GM18870 (cell line): ENCODE results near the gene CACNA2D4.

Experiments
- ATAC-seq: cut with Tn5 transposase; IDR thresholded peaks from one replicate; pipeline ENCODE4 v1.9.1; 2021; ENCODE audit warnings: moderate library complexity; ENCODE audit not compliant: unreplicated experiment

Gene CACNA2D4

GRCh38 chr12:1793426-1794210 is 124.8 kb downstream of the CACNA2D4 start:
- ATAC-seq: no peak

- ATAC-seq: no peak
Measured at GRCh38 chr12:1792406-1792805, 126.0 kb downstream of the CACNA2D4 start.

- ATAC-seq: no peak
Measured at GRCh38 chr12:1791104-1791841, 127.2 kb downstream of the CACNA2D4 start.

- ATAC-seq: no peak
Measured at GRCh38 chr12:1790444-1790843, 128.0 kb downstream of the CACNA2D4 start.

- ATAC-seq: no peak
Measured at GRCh38 chr12:1787714-1788113, 130.7 kb downstream of the CACNA2D4 start.

- ATAC-seq: no peak
Measured at GRCh38 chr12:1782215-1782614, 136.2 kb downstream of the CACNA2D4 start.

- no peak for ATAC-seq
Measured at GRCh38 chr12:1781772-1782171, 136.7 kb downstream of the CACNA2D4 start.

GRCh38 chr12:1779783-1780182 is 138.7 kb downstream of the CACNA2D4 start:
- no peak for ATAC-seq

GRCh38 chr12:1778911-1779310 is 139.5 kb downstream of the CACNA2D4 start:
- no peak for ATAC-seq

GRCh38 chr12:1777798-1778197 is 140.7 kb downstream of the CACNA2D4 start:
- ATAC-seq: no peak

- no peak for ATAC-seq
Measured at GRCh38 chr12:1776170-1776921, 142.1 kb downstream of the CACNA2D4 start.

- no peak for ATAC-seq
Measured at GRCh38 chr12:1773937-1774655, 144.4 kb downstream of the CACNA2D4 start.

- ATAC-seq: no peak
Measured at GRCh38 chr12:1769809-1770494, 148.5 kb downstream of the CACNA2D4 start.

- no peak for ATAC-seq
Measured at GRCh38 chr12:1768615-1769014, 149.8 kb downstream of the CACNA2D4 start.

- no peak for ATAC-seq
Measured at GRCh38 chr12:1767407-1768090, 150.9 kb downstream of the CACNA2D4 start.

- no peak for ATAC-seq
Measured at GRCh38 chr12:1766110-1766509, 152.3 kb downstream of the CACNA2D4 start.

GRCh38 chr12:1763153-1763552 is 155.3 kb downstream of the CACNA2D4 start:
- ATAC-seq: no peak

GRCh38 chr12:1761857-1762256 is 156.6 kb downstream of the CACNA2D4 start:
- ATAC-seq: no peak

GRCh38 chr12:1760566-1761382 is 157.7 kb downstream of the CACNA2D4 start:
- no peak for ATAC-seq
